Activated B cell treated with CpG ODN at 0.5 μM for 24 hours (primary cell): ENCODE results near the gene SLC1A7. TPM values are rescaled to one million over a fixed set of nuclear protein-coding genes. Genes with fewer than 3 reads are reported as not detected.

Source experiments
- ATAC-seq: fragments of 200-7000 bp; cut with Tn5 transposase; one replicate; pipeline ENCODE4 v1.10.0; 2021; ENCODE audit warnings: low read depth, mild to moderate bottlenecking, moderate library complexity
- CTCF ChIA-PET: fragments of 350-600 bp; sonication (Branson Sonifier 250); formaldehyde crosslinking; loops from one replicate; lab custom pipeline; 2021; ENCODE audit warnings: antibody characterized with exemption; lab: Charles Lee
- POLR2A ChIA-PET: fragments of 350-600 bp; sonication (Branson Sonifier 250); formaldehyde crosslinking; loops from one replicate; lab custom pipeline; 2021; ENCODE audit warnings: antibody characterized with exemption; lab: Charles Lee
- DNase-seq: peaks from one replicate; pipeline ENCODE4 v3.0.0; 2022
- H3K27ac Mint-ChIP-seq: one replicate; pipeline ENCODE4 v1.8.0; 2020; ENCODE audit warnings: mixed read lengths
- H3K27me3 Mint-ChIP-seq: one replicate; pipeline ENCODE4 v1.8.0; 2021; ENCODE audit warnings: mixed read lengths
- H3K36me3 Mint-ChIP-seq: one replicate; pipeline ENCODE4 v1.8.0; 2021; ENCODE audit warnings: low read depth, mixed read lengths
- H3K4me1 Mint-ChIP-seq: one replicate; pipeline ENCODE4 v1.8.0; 2021; ENCODE audit warnings: mixed read lengths
- H3K4me3 Mint-ChIP-seq: one replicate; pipeline ENCODE4 v1.8.0; 2020; ENCODE audit warnings: mild to moderate bottlenecking, mixed read lengths
- H3K9me3 Mint-ChIP-seq: one replicate; pipeline ENCODE4 v1.8.0; 2020; ENCODE audit warnings: mixed read lengths
- CTCF ChIP-seq: fragments of 200-600 bp; IDR thresholded peaks from one replicate; pipeline ENCODE4 v1.8.0; 2022; ENCODE audit warnings: antibody characterized with exemption, mild to moderate bottlenecking
- intact Hi-C: fragments of 100-400 bp; cut with micrococcal nuclease; formaldehyde crosslinking; loops from one replicate; pipeline ENCODE4 v1.15.1; 2024
- total RNA-seq: library from RNA; stranded (reverse); gene quantifications from 2 replicates; pipeline ENCODE4 v1.2.3, GENCODE V29; 2022

Gene SLC1A7
- total RNA-seq, 1 donor from 2014 or later: not detected

DNA sequence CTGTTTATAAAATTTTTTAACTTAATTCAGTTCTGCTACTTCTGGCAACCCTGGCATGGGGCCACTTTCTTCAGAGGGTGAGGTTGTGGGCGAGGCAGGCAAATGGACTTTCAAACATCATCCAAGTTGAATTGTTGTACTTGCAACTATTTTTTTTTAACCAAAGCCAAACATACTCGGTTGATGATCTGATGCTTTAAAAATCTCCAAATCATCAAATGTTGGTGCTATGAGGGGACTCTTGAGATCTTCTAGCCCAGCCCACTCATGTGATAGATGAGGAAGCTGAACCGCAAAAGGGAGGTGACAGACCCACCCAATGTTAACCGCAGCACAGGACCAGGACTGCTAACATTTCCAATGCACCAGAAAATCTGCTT is 6.7 kb downstream of the SLC1A7 start:
- ATAC-seq: no peak
- no peak for DNase-seq
- CTCF ChIA-PET: no interaction called here
- POLR2A ChIA-PET: no interaction called here
- TF ChIP-seq CTCF: no peak
- intact Hi-C loops: no loop called here
- H3K27ac Mint-ChIP-seq: no peak overlapping the region
- no peak overlapping the region for H3K4me3 Mint-ChIP-seq
- H3K27me3 Mint-ChIP-seq: peaks cover 2% of the 10 kb centered on the region
- peaks cover 9% of the 10 kb centered on the region for H3K9me3 Mint-ChIP-seq
- H3K4me1 Mint-ChIP-seq: no peaks in the 10 kb centered on the region
- H3K36me3 Mint-ChIP-seq: no peaks in the 10 kb centered on the region

DNA sequence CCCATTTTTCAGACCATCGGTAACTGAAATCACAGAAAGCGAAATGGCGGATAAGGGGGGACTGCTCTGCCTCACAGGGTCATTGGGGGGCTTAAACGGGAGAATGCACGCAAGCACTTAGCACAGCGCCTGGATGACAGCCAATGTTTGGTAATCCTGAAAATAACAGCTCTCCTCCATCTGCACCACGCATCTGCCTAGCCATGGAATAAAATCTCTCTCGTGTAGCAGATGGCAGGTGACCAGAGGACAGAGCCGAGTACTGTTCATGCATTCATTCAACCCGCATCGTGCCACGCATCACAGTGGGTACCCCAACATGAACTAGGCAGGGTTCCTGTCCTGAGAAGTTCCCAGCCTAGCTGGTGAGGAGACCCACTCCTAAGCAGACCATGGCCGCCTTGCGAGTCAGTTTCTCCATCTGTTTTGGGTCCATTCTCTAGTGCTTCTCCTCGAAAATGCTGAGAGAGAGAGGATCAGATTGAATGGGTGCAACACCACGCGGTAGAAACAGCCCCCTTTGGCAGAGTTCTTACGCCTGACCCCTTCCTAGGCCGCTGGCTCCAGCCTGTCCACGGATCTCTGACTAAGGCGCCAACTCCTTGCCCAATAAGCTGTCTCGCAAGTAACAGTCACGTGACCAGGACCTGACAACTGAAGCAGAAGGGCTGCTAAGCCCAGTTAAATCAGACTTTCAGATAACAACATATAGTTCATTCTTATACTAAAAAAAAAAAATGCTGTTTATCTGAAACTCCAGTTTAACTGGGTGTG is 7.3 kb downstream of the SLC1A7 start:
- TF ChIP-seq CTCF: no peak
- H3K4me3 Mint-ChIP-seq: no peak overlapping the region
- no peaks in the 10 kb centered on the region for H3K4me1 Mint-ChIP-seq
- H3K27ac Mint-ChIP-seq: no peak overlapping the region
- ChIA-PET CTCF (no interaction called here), POLR2A (no interaction called here)
- ATAC-seq (no peak), DNase-seq (no peak)
- no peaks in the 10 kb centered on the region for H3K36me3 Mint-ChIP-seq
- peaks cover 9% of the 10 kb centered on the region for H3K9me3 Mint-ChIP-seq
- intact Hi-C loops: no loop called here
- peaks cover 2% of the 10 kb centered on the region for H3K27me3 Mint-ChIP-seq

DNA sequence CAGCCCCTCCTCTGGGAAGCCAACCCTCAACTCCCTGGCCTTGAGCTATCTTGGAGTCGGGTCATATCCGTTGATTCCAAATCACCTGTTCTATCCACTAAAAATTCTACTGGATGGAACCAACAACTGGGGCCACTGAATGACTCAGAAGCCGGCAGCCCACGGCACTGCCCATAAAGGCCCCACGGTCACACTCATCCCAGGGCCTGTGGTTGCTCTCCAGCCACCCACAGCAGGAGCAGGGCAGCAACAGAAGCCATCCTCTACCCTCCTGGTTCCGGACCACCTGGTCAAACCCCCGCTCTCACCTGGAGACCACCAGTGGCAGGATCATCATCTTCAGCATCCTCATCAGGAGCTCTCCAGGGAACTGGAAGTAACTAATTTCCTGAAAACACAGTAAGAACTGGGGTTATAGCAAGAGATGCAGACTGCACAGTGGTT is 8.4 kb downstream of the SLC1A7 start:
- H3K27ac Mint-ChIP-seq: no peak overlapping the region
- no peak overlapping the region for H3K4me3 Mint-ChIP-seq
- no peak for ATAC-seq
- ChIA-PET CTCF (no interaction called here), POLR2A (no interaction called here)
- H3K36me3 Mint-ChIP-seq: no peaks in the 10 kb centered on the region
- TF ChIP-seq CTCF: no peak
- no peak for DNase-seq
- peaks cover 9% of the 10 kb centered on the region for H3K9me3 Mint-ChIP-seq
- H3K4me1 Mint-ChIP-seq: no peaks in the 10 kb centered on the region
- intact Hi-C loops: no loop called here
- peaks cover 2% of the 10 kb centered on the region for H3K27me3 Mint-ChIP-seq

DNA sequence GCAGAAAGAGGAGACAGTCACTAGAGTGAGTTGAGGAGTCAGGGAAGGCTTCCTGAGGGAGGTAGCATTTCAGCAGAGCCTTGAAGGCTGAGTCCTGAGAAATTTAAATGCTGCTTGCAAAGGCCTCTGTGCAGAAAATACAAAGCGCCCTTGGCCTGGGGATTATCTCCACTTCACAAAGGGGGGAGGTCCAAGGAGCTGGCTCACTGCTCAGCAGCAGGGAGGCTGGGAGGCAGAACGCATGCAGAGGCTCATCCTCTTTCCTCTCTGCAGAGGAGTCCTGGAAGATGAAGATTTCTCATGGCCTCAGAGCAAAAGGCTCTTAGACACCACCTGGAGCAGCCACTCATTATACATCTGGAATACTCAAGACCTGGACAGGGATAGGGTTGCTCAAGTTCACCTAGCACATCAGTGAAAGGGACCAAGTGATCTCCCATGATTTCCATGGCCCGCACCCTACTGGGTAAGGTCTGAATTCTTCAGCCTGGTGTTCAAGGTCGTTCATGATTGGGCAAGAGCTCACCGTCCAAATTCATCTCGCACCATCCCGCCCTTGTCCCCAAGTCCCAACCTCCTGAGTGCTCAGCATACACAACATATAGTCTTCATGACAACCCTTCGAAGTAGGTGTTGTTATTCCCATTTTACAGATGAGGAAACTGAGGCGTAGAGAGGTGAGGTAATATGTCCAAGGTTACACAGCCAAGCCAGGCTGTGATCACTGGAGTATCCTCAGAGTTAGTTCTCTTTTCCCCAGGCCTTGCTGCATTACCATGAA is 9.0 kb downstream of the SLC1A7 start:
- POLR2A ChIA-PET: no interaction called here
- CTCF ChIA-PET: no interaction called here
- ATAC-seq (no peak), DNase-seq (no peak)
- TF ChIP-seq CTCF: no peak
- no peaks in the 10 kb centered on the region for H3K4me1 Mint-ChIP-seq
- intact Hi-C loops: no loop called here
- no peaks in the 10 kb centered on the region for H3K36me3 Mint-ChIP-seq
- no peak overlapping the region for H3K4me3 Mint-ChIP-seq
- peaks cover 9% of the 10 kb centered on the region for H3K9me3 Mint-ChIP-seq
- H3K27ac Mint-ChIP-seq: no peak overlapping the region
- H3K27me3 Mint-ChIP-seq: peaks cover 3% of the 10 kb centered on the region

DNA sequence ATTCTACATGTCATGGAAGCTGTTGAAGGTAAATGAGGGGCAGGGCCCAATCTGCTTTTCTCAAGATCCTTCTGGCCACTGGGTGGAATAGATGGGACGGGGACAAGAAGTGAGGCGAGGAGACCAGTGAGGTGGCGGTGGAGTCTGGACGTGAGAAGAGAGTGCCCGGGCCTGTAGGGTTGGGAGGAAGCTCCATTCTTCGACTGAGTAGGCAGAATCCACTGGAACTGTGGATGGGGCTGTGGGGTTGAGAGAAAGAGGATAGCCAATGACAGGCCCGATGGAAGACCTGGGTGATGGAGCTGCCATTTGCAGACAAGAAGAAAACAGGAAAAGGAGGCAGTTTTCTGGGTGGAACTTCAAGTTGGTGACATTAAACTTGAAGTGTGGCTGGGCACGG is 10.3 kb downstream of the SLC1A7 start:
- Mint-ChIP-seq H3K4me3 (no peak overlapping the region), H3K9me3 (peaks cover 1% of the 10 kb centered on the region), H3K27me3 (peaks cover 5% of the 10 kb centered on the region), H3K4me1 (no peaks in the 10 kb centered on the region), H3K36me3 (no peaks in the 10 kb centered on the region), H3K27ac (no peak overlapping the region)
- ATAC-seq (no peak), DNase-seq (no peak)
- intact Hi-C loops: no loop called here
- TF ChIP-seq CTCF: no peak
- ChIA-PET POLR2A (no interaction called here), CTCF (no interaction called here)
